KMS-11 (cell line): ENCODE results near the gene BTK.

Experiments
- H2AFZ ChIP-seq: fragments of 200-600 bp; sonication (generic); 2 replicates; pipeline ENCODE4 v1.6.1; 2016; ENCODE audit warnings: antibody characterized with exemption, mixed run types, low read depth
- H3K27ac ChIP-seq: fragments of 200-600 bp; sonication (generic); 2 replicates; pipeline ENCODE4 v1.6.1; 2016; ENCODE audit warnings: mild to moderate bottlenecking, mixed run types
- H3K27me3 ChIP-seq: fragments of 200-600 bp; sonication (generic); 2 replicates; pipeline ENCODE4 v1.6.1; 2017; ENCODE audit warnings: mild to moderate bottlenecking, low read depth, mixed run types, moderate library complexity; ENCODE audit not compliant: insufficient read depth
- H3K36me3 ChIP-seq: fragments of 200-600 bp; sonication (generic); 2 replicates; pipeline ENCODE4 v1.6.1; 2017; ENCODE audit warnings: mild to moderate bottlenecking, mixed run types; ENCODE audit not compliant: insufficient read depth
- H3K4me1 ChIP-seq: fragments of 200-600 bp; sonication (generic); 2 replicates; pipeline ENCODE4 v1.6.1; 2016; ENCODE audit warnings: mild to moderate bottlenecking, low read depth, mixed run types; ENCODE audit not compliant: poor library complexity, severe bottlenecking
- H3K4me2 ChIP-seq: fragments of 200-600 bp; sonication (generic); 2 replicates; pipeline ENCODE4 v1.7.0; 2016; ENCODE audit warnings: mild to moderate bottlenecking, mixed run types
- H3K4me3 ChIP-seq: fragments of 200-600 bp; sonication (generic); IDR thresholded peaks from 2 replicates; pipeline ENCODE4 v1.6.1; 2017; ENCODE audit warnings: low read depth, low read length, mixed read lengths; ENCODE audit not compliant: insufficient read depth
- H3K79me2 ChIP-seq: fragments of 200-600 bp; sonication (generic); 2 replicates; pipeline ENCODE4 v1.6.1; 2016; ENCODE audit warnings: low read depth, mixed run types; ENCODE audit not compliant: insufficient read depth
- H3K9ac ChIP-seq: fragments of 200-600 bp; sonication (generic); 2 replicates; pipeline ENCODE4 v1.6.1; 2016; ENCODE audit warnings: mild to moderate bottlenecking, mixed run types
- H4K20me1 ChIP-seq: fragments of 200-600 bp; sonication (generic); 2 replicates; pipeline ENCODE4 v1.6.1; 2016; ENCODE audit warnings: mild to moderate bottlenecking, mixed run types; ENCODE audit not compliant: insufficient read depth
- CTCF ChIP-seq: fragments of 200-600 bp; sonication (generic); conservative IDR thresholded peaks from 2 replicates; pipeline ENCODE4 v1.6.1; 2017; ENCODE audit warnings: low read depth, mild to moderate bottlenecking, antibody characterized with exemption, low read length, moderate library complexity, mixed read lengths

BTK gene

GRCh38 chrX:101357166-101357795, 28.7 kb downstream of the BTK start:
- H3K4me1 ChIP-seq: no peaks in the 10 kb centered on the region
- peak; percentile 58 for TF ChIP-seq CTCF
- H3K79me2 ChIP-seq: no peaks in the 10 kb centered on the region
- no peak overlapping the region for H3K4me2 ChIP-seq
- no peak overlapping the region for H3K4me3 ChIP-seq
- H3K27ac ChIP-seq: no peak overlapping the region
- no peaks in the 10 kb centered on the region for H4K20me1 ChIP-seq
- H3K36me3 ChIP-seq: no peaks in the 10 kb centered on the region
- no peak overlapping the region for H3K9ac ChIP-seq
- peak overlapping the region; percentile 30; the same call in 1 of the 2 replicates for H2AFZ ChIP-seq
- no peaks in the 10 kb centered on the region for H3K27me3 ChIP-seq

GRCh38 chrX:101349193-101349562, 36.8 kb downstream of the BTK start:
- Histone ChIP-seq H3K4me2 (peak overlapping the region; percentile 62; the same call in 1 of the 2 replicates), H3K27ac (peak overlapping the region; percentile 65), H3K4me3 (no peak overlapping the region), H3K9ac (peak overlapping the region; percentile 76), H4K20me1 (no peaks in the 10 kb centered on the region; the same call in 1 of the 2 replicates), H3K27me3 (no peaks in the 10 kb centered on the region), H2AFZ (peak overlapping the region; percentile 79), H3K79me2 (peaks cover 32% of the 10 kb centered on the region), H3K4me1 (peaks cover 17% of the 10 kb centered on the region), H3K36me3 (no peaks in the 10 kb centered on the region)
- no peak for TF ChIP-seq CTCF

GRCh38 chrX:101348452-101349192, 37.4 kb downstream of the BTK start, which contains the start of gene TIMM8A:
TSS of gene TIMM8A (minus strand) at chrX:101348742. CDS start at chrX:101348664, 78 bp downstream.
- H3K4me1 ChIP-seq: peaks cover 17% of the 10 kb centered on the region
- no peaks in the 10 kb centered on the region for H3K36me3 ChIP-seq
- H3K4me3 ChIP-seq: no peak within 1 kb of the TSS
- H3K9ac ChIP-seq: peak within 1 kb of the TSS; percentile 76
- peaks cover 32% of the 10 kb centered on the region for H3K79me2 ChIP-seq
- H3K4me2 ChIP-seq: peak within 1 kb of the TSS; percentile 68
- H2AFZ ChIP-seq: peak within 1 kb of the TSS; percentile 79
- no peaks in the 10 kb centered on the region for H3K27me3 ChIP-seq
- peak within 1 kb of the TSS; percentile 65 for H3K27ac ChIP-seq
- H4K20me1 ChIP-seq: no peaks in the 10 kb centered on the region; the same call in 1 of the 2 replicates
- TF ChIP-seq CTCF: no peak

- H3K4me2 ChIP-seq: peak overlapping the region; percentile 68
- H3K79me2 ChIP-seq: peaks cover 32% of the 10 kb centered on the region
- TF ChIP-seq CTCF: no peak
- no peaks in the 10 kb centered on the region for H3K27me3 ChIP-seq
- H3K4me3 ChIP-seq: no peak overlapping the region
- no peaks in the 10 kb centered on the region; the same call in 1 of the 2 replicates for H4K20me1 ChIP-seq
- H3K9ac ChIP-seq: peak overlapping the region; percentile 76; the same call in 1 of the 2 replicates
- peaks cover 17% of the 10 kb centered on the region for H3K4me1 ChIP-seq
- no peaks in the 10 kb centered on the region for H3K36me3 ChIP-seq
- peak overlapping the region; percentile 65 for H3K27ac ChIP-seq
- H2AFZ ChIP-seq: peak overlapping the region; percentile 79
These were observed 38.0 kb downstream of the BTK start for GRCh38 chrX:101347859-101348451.
